CD4-positive, alpha-beta memory T cell (primary cell): ENCODE measurements around the gene CXXC5. TPM values are rescaled to one million over a fixed set of nuclear protein-coding genes. Genes with fewer than 3 reads are reported as not detected.
A peak's percentile ranks its signal among the peaks of the same experiment; 100 is the strongest.

ENCODE experiments used
- CTCF ChIA-PET: fragments of 350-600 bp; sonication (Branson Sonifier 250); formaldehyde crosslinking; loops from one replicate; lab custom pipeline; 2021; ENCODE audit warnings: inconsistent platforms; ENCODE audit not compliant: partially characterized antibody; lab: Charles Lee
- POLR2A ChIA-PET: fragments of 350-600 bp; sonication (Branson Sonifier 250); formaldehyde crosslinking; loops from one replicate; lab custom pipeline; 2021; ENCODE audit not compliant: partially characterized antibody; lab: Charles Lee
- DNase-seq, 5 donors: peaks; one replicate each; pipeline versions ENCODE4 v3.0.0 to v3.0.0-alpha.2; 2020 to 2022; ENCODE audit warnings: mixed read lengths in 1 of 5
- H3K27ac ChIP-seq: one replicate; pipeline ENCODE4 v1.7.0; 2013; ENCODE audit warnings: low read depth, low read length
- H3K27me3 ChIP-seq: 2 replicates; pipeline ENCODE4 v1.7.0; 2013; ENCODE audit warnings: mild to moderate bottlenecking, low read length, moderate library complexity; ENCODE audit not compliant: insufficient read depth
- H3K36me3 ChIP-seq: 2 replicates; pipeline ENCODE4 v1.7.0; 2013; ENCODE audit warnings: mild to moderate bottlenecking, low read length, moderate library complexity; ENCODE audit not compliant: insufficient read depth
- H3K4me1 ChIP-seq: 2 replicates; pipeline ENCODE4 v1.7.0; 2013; ENCODE audit warnings: mild to moderate bottlenecking, low read length, moderate library complexity; ENCODE audit not compliant: insufficient read depth
- H3K4me3 ChIP-seq, 2 donors: one replicate each; pipeline ENCODE4 v1.7.0; 2013; ENCODE audit warnings: low read length in 2 of 2, mild to moderate bottlenecking in 1 of 2
- H3K9me3 ChIP-seq, 2 donors: one replicate each; pipeline ENCODE4 v1.7.0; 2013; ENCODE audit warnings: low read length in 2 of 2, control low read depth in 1 of 2; ENCODE audit not compliant: control insufficient read depth in 1 of 2
- H3K27ac Mint-ChIP-seq, 7 donors: one replicate each; pipeline ENCODE4 v1.8.0; 2020 to 2021; ENCODE audit warnings: mixed read lengths in 7 of 7, mild to moderate bottlenecking in 6 of 7, inconsistent platforms in 3 of 7, moderate library complexity in 3 of 7
- H3K27me3 Mint-ChIP-seq, 2 donors: one replicate each; pipeline ENCODE4 v1.8.0; 2020 to 2021; ENCODE audit warnings: mixed read lengths in 2 of 2
- H3K36me3 Mint-ChIP-seq, 2 donors: one replicate each; pipeline ENCODE4 v1.8.0; 2020 to 2021; ENCODE audit warnings: mixed read lengths in 2 of 2, inconsistent platforms in 1 of 2, mild to moderate bottlenecking in 1 of 2
- H3K4me1 Mint-ChIP-seq, 4 donors: one replicate each; pipeline ENCODE4 v1.8.0; 2020 to 2021; ENCODE audit warnings: mixed read lengths in 4 of 4, mild to moderate bottlenecking in 1 of 4
- H3K4me3 Mint-ChIP-seq, 8 donors: one replicate each; pipeline ENCODE4 v1.8.0; 2020 to 2021; ENCODE audit warnings: mixed read lengths in 8 of 8, mild to moderate bottlenecking in 7 of 8, moderate library complexity in 6 of 8, inconsistent platforms in 3 of 8
- H3K9me3 Mint-ChIP-seq, 8 donors: one replicate each; pipeline ENCODE4 v1.8.0; 2020 to 2021; ENCODE audit warnings: mixed read lengths in 8 of 8, mild to moderate bottlenecking in 5 of 8, inconsistent platforms in 3 of 8, moderate library complexity in 1 of 8
- intact Hi-C: fragments of 100-400 bp; cut with micrococcal nuclease; formaldehyde crosslinking; loops from one replicate; pipeline ENCODE4 v1.15.1; 2023
- polyA plus RNA-seq, 2 donors: library from polyadenylated mRNA; unstranded; fragments of 300-500 nt; fragmentation: Illumina TruSeq; gene quantifications; one replicate each; pipeline ENCODE4 v1.2.3, GENCODE V29; 2021
- total RNA-seq, 2 experiments: library from RNA; stranded (reverse); gene quantifications; one replicate each; pipeline ENCODE4 v1.2.3, GENCODE V29; 2021

CXXC5 gene
- total and polyA plus RNA-seq, 4 experiments from 2014 or later: 1.6 to 5.5 (median 3.1) TPM

- H3K4me3 ChIP-seq: no peak overlapping the region
- H3K9me3 ChIP-seq: no peaks in the 10 kb centered on the region
Measured at GRCh38 chr5:139655727-139656271, 7.7 kb downstream of the CXXC5 start.

DNA sequence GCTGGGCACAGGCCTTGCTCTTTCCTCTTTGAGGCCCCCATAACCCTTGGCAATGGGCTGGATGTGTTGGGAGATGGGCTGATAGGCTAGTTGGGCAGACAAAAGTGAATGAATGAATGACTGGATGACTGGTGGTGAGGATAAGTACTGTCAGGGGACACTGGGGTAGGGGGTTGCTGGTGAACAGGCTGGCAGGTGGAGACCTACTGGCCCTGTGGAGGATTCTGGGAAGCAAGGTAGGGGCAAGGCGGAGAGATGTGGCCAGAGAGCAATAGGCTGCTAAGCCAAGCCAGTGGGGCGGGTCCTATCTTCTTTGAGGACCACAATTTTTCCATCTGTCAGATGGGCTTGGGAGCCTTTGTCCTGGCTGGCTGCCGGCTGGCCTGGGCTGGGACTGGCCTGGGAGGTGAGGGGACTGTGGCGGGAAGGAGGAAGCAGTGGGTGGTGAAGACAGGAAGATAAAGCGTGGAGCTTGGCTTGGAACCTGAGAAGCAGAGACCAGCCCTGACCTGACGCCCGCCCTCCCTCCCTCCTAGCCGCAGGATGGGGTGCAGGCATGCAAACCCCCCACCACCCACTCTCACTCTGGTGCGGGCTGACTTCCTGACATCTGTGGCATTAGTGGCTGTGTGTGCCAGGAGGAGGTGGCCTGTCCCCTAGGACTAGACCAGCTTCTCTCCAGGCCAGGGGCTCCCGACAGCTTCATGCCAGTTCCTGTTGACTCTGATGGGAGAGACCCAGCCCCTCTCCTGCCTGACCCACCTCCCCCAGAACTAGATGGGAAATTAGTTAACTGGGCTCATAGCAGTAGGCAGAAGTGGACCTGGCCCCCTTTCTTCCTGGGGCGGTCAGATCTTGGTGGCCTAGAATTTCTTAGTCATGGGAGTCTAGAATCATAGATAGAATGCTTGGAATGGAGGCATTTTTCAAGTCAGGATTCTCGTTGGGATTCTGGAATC lies 9.5 kb downstream of the CXXC5 start:
- Mint-ChIP-seq H3K4me3 (no peak overlapping the region), H3K4me1 (peaks cover 0 to 4% (median under 1%) of the 10 kb centered on the region in 4 donors), H3K27me3 (peaks cover 12 to 16% of the 10 kb centered on the region in 2 donors), H3K36me3 (no peaks in the 10 kb centered on the region), H3K27ac (peak overlapping the region in 1 of 7 donors; percentile 36), H3K9me3 (no peaks in the 10 kb centered on the region)
- Histone ChIP-seq H3K4me3 (no peak overlapping the region), H3K27ac (no peak overlapping the region), H3K36me3 (no peaks in the 10 kb centered on the region), H3K4me1 (no peaks in the 10 kb centered on the region), H3K9me3 (no peaks in the 10 kb centered on the region), H3K27me3 (peaks cover 2% of the 10 kb centered on the region)
- ChIA-PET POLR2A (no interaction called here), CTCF (interaction anchor here (1.3 kb wide), 1 partner anchor 22 kb away, joined by 3 read pairs; no protein-coding TSS in a partner anchor)
- no peak for DNase-seq
- intact Hi-C loops: no loop called here

More at GRCh38 chr5:139655727-139656271, 7.7 kb downstream of the CXXC5 start:
- Histone ChIP-seq H3K27ac (no peak overlapping the region), H3K27me3 (peaks cover 16% of the 10 kb centered on the region), H3K4me1 (peaks cover 7% of the 10 kb centered on the region), H3K36me3 (no peaks in the 10 kb centered on the region)
- Mint-ChIP-seq H3K4me1 (peaks cover 3 to 22% (median 7%) of the 10 kb centered on the region in 4 donors), H3K9me3 (no peaks in the 10 kb centered on the region), H3K27me3 (peaks cover 27 to 32% of the 10 kb centered on the region in 2 donors), H3K4me3 (no peak overlapping the region), H3K36me3 (no peaks in the 10 kb centered on the region), H3K27ac (no peak overlapping the region)
- intact Hi-C loops: no loop called here
- POLR2A ChIA-PET: no interaction called here
- CTCF ChIA-PET: no interaction called here
- no peak for DNase-seq

DNA sequence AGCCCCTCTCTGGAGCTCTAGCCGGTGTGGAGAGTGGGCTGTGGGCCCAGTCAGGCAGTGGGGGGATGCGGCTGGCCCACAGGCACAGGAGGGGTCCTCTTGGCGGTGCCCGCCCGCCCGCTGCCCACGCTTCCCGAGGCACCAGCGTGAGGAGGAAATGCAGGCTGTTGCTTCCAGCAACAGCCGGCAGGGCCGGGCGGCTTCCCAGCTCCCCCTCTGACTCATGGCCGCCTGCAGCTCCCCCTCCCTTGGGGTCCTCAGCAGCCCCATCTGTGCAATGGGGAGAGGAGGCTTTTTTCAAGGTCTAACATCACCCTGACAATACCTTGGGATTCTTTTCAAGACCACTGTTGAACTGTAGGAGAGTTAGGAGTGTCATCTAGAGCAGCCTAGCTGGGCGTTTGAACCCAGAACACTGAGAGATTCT lies 10.4 kb downstream of the CXXC5 start:
- H3K4me1 ChIP-seq: no peaks in the 10 kb centered on the region
- intact Hi-C loops: no loop called here
- no peak for DNase-seq
- no peak overlapping the region for H3K27ac Mint-ChIP-seq
- no peak overlapping the region for H3K27ac ChIP-seq
- no peaks in the 10 kb centered on the region for H3K9me3 ChIP-seq
- H3K27me3 Mint-ChIP-seq: peaks cover 7 to 10% of the 10 kb centered on the region in 2 donors
- peaks cover 0 to 4% (median under 1%) of the 10 kb centered on the region in 4 donors for H3K4me1 Mint-ChIP-seq
- no peaks in the 10 kb centered on the region for H3K36me3 ChIP-seq
- POLR2A ChIA-PET: no interaction called here
- no peaks in the 10 kb centered on the region for H3K9me3 Mint-ChIP-seq
- CTCF ChIA-PET: interaction anchor here (1.3 kb wide), 1 partner anchor 23 kb away, joined by 3 read pairs; no protein-coding TSS in a partner anchor
- H3K36me3 Mint-ChIP-seq: no peaks in the 10 kb centered on the region
- no peaks in the 10 kb centered on the region for H3K27me3 ChIP-seq
- H3K4me3 ChIP-seq: no peak overlapping the region
- H3K4me3 Mint-ChIP-seq: no peak overlapping the region

DNA sequence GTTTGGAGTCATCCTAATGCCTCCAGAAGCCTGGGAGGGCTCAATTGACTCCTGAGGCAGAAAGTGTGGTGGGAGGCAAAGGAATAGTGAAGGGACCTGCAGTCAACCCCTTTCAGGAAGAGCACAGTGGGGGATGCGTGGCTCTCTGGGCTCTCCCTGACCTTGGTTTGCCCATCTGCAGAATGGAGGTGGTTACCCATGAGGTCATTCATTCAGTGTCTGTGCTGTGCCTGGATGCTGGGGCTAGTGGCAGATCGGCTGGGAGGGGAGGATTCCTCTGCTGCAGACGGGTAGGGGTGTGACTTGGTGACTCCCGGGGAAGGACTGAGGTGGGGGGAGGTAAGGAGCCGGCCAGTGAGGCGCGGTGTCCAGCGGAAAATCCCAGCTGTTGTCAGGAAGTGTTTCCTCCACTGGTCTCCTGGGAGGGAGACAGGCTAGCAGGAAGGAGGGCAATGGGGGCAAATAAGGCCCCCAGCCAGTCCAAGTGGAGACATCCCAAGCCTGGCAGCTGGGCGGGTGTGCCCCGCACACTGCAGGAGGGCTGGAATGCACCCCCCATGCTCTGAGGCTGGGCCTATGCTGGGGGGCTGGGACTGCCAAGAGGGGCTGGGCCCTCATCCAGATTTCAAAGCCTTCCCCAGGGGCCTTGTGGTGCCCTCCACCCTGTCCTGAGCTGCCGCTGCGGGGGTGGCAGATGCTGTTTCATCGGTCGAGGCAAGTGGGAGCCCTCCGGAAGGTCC lies 10.9 kb downstream of the CXXC5 start:
- Histone ChIP-seq H3K9me3 (no peaks in the 10 kb centered on the region), H3K36me3 (no peaks in the 10 kb centered on the region), H3K27ac (no peak overlapping the region), H3K4me3 (no peak overlapping the region), H3K4me1 (no peaks in the 10 kb centered on the region), H3K27me3 (no peaks in the 10 kb centered on the region)
- intact Hi-C loops: no loop called here
- POLR2A ChIA-PET: no interaction called here
- no peak overlapping the region for H3K4me3 Mint-ChIP-seq
- CTCF ChIA-PET: interaction anchor here (1.3 kb wide), 1 partner anchor 23 kb away, joined by 3 read pairs; no protein-coding TSS in a partner anchor
- no peaks in the 10 kb centered on the region for H3K9me3 Mint-ChIP-seq
- DNase-seq: no peak
- no peak overlapping the region for H3K27ac Mint-ChIP-seq
- peaks cover 0 to 5% (median under 1%) of the 10 kb centered on the region in 4 donors for H3K4me1 Mint-ChIP-seq
- H3K36me3 Mint-ChIP-seq: no peaks in the 10 kb centered on the region
- peaks cover 3 to 7% of the 10 kb centered on the region in 2 donors for H3K27me3 Mint-ChIP-seq

DNA sequence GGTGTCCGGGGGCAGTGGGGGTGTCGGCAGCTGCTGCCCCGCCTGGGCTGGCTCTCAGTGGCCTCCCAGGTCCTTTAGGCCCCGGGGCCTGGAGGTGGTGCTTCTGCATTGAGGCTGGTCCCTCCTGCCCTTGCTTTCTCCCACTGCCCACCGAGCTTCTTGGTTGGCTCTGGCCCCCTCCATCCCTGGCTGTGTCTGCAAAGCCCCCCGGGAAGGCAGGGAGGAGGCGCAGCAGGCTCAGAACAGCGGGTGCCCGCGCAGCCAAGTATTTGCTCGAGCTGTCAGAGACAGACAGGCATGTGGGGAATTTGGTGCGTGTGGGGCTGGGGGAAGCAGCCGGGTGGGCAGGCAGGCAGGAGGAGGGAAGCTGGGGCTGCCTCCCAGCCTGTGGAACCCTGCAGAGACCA lies 11.5 kb downstream of the CXXC5 start:
- H3K27me3 Mint-ChIP-seq: peaks cover 3% of the 10 kb centered on the region in 2 donors
- Histone ChIP-seq H3K36me3 (no peaks in the 10 kb centered on the region), H3K27me3 (no peaks in the 10 kb centered on the region), H3K4me3 (no peak overlapping the region), H3K27ac (no peak overlapping the region), H3K9me3 (no peaks in the 10 kb centered on the region), H3K4me1 (no peaks in the 10 kb centered on the region)
- POLR2A ChIA-PET: no interaction called here
- H3K4me3 Mint-ChIP-seq: no peak overlapping the region
- H3K4me1 Mint-ChIP-seq: peaks cover 0 to 5% (median under 1%) of the 10 kb centered on the region in 4 donors
- no peak overlapping the region for H3K27ac Mint-ChIP-seq
- H3K36me3 Mint-ChIP-seq: no peaks in the 10 kb centered on the region
- intact Hi-C loops: no loop called here
- CTCF ChIA-PET: no interaction called here
- DNase-seq: no peak
- no peaks in the 10 kb centered on the region for H3K9me3 Mint-ChIP-seq

DNA sequence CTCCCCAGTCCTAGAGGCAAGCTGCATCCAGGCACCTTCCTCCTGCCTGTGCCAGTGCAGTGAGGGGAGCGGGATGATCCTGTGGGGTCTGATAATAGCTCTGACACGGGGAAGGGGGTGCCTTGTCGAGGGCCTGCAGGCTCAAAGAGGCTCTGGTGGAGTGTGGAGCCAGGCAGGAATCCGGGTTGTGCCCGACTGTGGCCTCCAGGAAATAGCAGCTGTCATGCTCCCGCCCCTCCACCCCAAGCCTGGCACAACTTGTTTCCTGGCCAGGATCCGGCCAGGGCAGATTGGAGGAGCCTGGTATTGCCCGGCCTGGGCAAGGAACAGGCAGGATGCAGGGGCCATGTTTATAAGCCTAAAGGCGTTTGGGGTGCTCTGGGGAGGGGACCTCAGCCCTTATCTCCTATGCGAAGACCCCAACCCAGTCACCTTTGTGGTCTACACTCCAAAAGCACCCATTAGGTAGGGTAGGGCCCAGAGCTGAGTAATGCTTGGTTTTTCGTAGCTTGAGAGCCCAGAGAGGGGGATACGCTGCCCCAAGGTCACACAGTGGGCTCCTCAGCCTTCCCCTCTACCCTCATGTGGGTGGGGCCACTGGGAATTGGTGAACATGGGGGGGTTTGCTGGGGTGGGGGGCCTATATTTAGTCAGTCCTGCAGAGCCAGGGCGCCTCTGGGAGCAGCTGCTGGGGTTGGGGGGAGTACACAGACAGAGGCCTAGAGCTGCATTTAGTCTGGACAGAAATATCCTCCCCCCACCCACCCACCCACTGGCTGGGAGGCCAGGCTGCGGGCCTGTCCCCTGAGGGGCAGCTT lies 12.2 kb downstream of the CXXC5 start:
- POLR2A ChIA-PET: interaction anchor here (1.6 kb wide), 1 partner anchor 15 kb away, joined by 3 read pairs; no protein-coding TSS in a partner anchor
- Histone ChIP-seq H3K4me1 (no peaks in the 10 kb centered on the region), H3K9me3 (no peaks in the 10 kb centered on the region), H3K27me3 (no peaks in the 10 kb centered on the region), H3K36me3 (no peaks in the 10 kb centered on the region), H3K4me3 (no peak overlapping the region), H3K27ac (no peak overlapping the region)
- DNase-seq: no peak
- Mint-ChIP-seq H3K27ac (no peak overlapping the region), H3K9me3 (no peaks in the 10 kb centered on the region), H3K4me3 (no peak overlapping the region), H3K36me3 (no peaks in the 10 kb centered on the region), H3K27me3 (peaks cover 3% of the 10 kb centered on the region in 2 donors), H3K4me1 (peaks cover 0 to 5% (median under 1%) of the 10 kb centered on the region in 4 donors)
- CTCF ChIA-PET: interaction anchor here (0.9 kb wide), 1 partner anchor 115 kb away, joined by 3 read pairs; no protein-coding TSS in a partner anchor
- intact Hi-C loops: no loop called here
